ENCODE results near the gene KIAA1958.

Gene KIAA1958

DNA sequence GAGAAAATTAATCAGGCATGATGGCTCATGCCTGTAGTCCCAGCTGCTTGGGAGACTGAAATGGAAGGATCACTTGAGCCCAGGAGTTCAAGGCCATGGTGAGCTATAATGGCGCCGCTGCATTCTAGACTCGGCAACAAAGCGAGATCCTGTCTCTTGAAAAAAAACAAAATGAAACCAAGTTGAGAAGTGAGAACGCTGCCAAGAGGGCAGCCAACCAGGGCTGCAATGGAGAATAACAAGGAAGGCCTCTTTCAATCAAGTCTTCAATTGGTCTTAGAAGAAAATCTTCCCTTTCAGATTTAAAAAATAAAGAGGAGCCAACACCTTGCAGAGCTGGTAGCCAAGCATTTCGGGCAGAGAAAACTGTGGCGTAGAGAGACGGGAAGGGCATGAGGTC lies 14.7 kb downstream of the KIAA1958 start:
- Mint-ChIP-seq H3K27me3 (ENCODE audit: low read depth) (no peaks in the 10 kb centered on the region), H3K36me3 (ENCODE audit: low read depth) (peaks cover 55% of the 10 kb centered on the region), H3K4me1 (no peaks in the 10 kb centered on the region)

GRCh38 chr9:112502175-112502946 lies 15.7 kb downstream of the KIAA1958 start:
- Mint-ChIP-seq H3K4me3 (no peak overlapping the region), H3K27ac (no peak overlapping the region), H3K27me3 (ENCODE audit: low read depth) (no peaks in the 10 kb centered on the region), H3K36me3 (ENCODE audit: low read depth) (peaks cover 45% of the 10 kb centered on the region), H3K4me1 (no peaks in the 10 kb centered on the region), H3K9me3 (peaks cover 11% of the 10 kb centered on the region)
- TF ChIP-seq CTCF (IDR thresholded peaks at IDR 0.05; ENCODE audit: unreplicated experiment in 3 of 3) = no peak

More for the DNA sequence above, 14.7 kb downstream of the KIAA1958 start:
- no peak for TF ChIP-seq CTCF (IDR thresholded peaks at IDR 0.05; ENCODE audit: unreplicated experiment in 3 of 3)
- Mint-ChIP-seq H3K9me3 (peaks cover 17% of the 10 kb centered on the region), H3K27ac (no peak overlapping the region), H3K4me3 (no peak overlapping the region)

- H3K4me1 Mint-ChIP-seq = peaks cover 2% of the 10 kb centered on the region
These were observed 16.5 kb downstream of the KIAA1958 start for GRCh38 chr9:112503170-112503569.

GRCh38 chr9:112505086-112505485 lies 18.5 kb downstream of the KIAA1958 start:
- Mint-ChIP-seq H3K27me3 (ENCODE audit: low read depth) (no peaks in the 10 kb centered on the region), H3K4me3 (no peak overlapping the region), H3K27ac (peak overlapping the region in 1 of 3 experiments; percentile 92), H3K9me3 (peaks cover 3% of the 10 kb centered on the region), H3K36me3 (ENCODE audit: low read depth) (peaks cover 28% of the 10 kb centered on the region), H3K4me1 (peaks cover 5% of the 10 kb centered on the region)
- no peak for TF ChIP-seq CTCF (IDR thresholded peaks at IDR 0.05; ENCODE audit: unreplicated experiment in 3 of 3)

More at GRCh38 chr9:112503170-112503569, 16.5 kb downstream of the KIAA1958 start:
- H3K27me3 Mint-ChIP-seq (ENCODE audit: low read depth) = no peaks in the 10 kb centered on the region
- no peak overlapping the region for H3K4me3 Mint-ChIP-seq
- no peak overlapping the region for H3K27ac Mint-ChIP-seq
- peaks cover 40% of the 10 kb centered on the region for H3K36me3 Mint-ChIP-seq (ENCODE audit: low read depth)
- H3K9me3 Mint-ChIP-seq = peaks cover 7% of the 10 kb centered on the region
- no peak for TF ChIP-seq CTCF (IDR thresholded peaks at IDR 0.05; ENCODE audit: unreplicated experiment in 3 of 3)

GRCh38 chr9:112505607-112506006 lies 19.0 kb downstream of the KIAA1958 start:
- Mint-ChIP-seq H3K27ac (peak overlapping the region in 1 of 3 experiments; percentile 92), H3K4me1 (peaks cover 5% of the 10 kb centered on the region), H3K9me3 (peaks cover 3% of the 10 kb centered on the region), H3K36me3 (ENCODE audit: low read depth) (peaks cover 26% of the 10 kb centered on the region), H3K4me3 (no peak overlapping the region), H3K27me3 (ENCODE audit: low read depth) (no peaks in the 10 kb centered on the region)
- no peak for TF ChIP-seq CTCF (IDR thresholded peaks at IDR 0.05; ENCODE audit: unreplicated experiment in 3 of 3)

- H3K9me3 Mint-ChIP-seq = peaks cover 3% of the 10 kb centered on the region
- no peak overlapping the region for H3K4me3 Mint-ChIP-seq
- H3K36me3 Mint-ChIP-seq (ENCODE audit: low read depth) = peaks cover 18% of the 10 kb centered on the region
- no peaks in the 10 kb centered on the region for H3K27me3 Mint-ChIP-seq (ENCODE audit: low read depth)
- TF ChIP-seq CTCF (IDR thresholded peaks at IDR 0.05; ENCODE audit: unreplicated experiment in 3 of 3) = no peak
- peaks cover 5% of the 10 kb centered on the region for H3K4me1 Mint-ChIP-seq
- H3K27ac Mint-ChIP-seq = peak overlapping the region; percentile 41 to 85 (median 68)
These were observed 19.9 kb downstream of the KIAA1958 start for GRCh38 chr9:112506571-112506970.

Measured in nephron (organoid).